ENCODE results near the gene IFITM5. TPM values are rescaled to one million over a fixed set of nuclear protein-coding genes. Genes with fewer than 3 reads are reported as not detected.

IFITM5 gene
- total RNA-seq, 8 experiments from 2014 or later, result 0.51 to 1.5 (median 1.1) TPM; not detected in 5

- H3K4me3 ChIP-seq, result no peak overlapping the region
- no peak overlapping the region for H3K27ac ChIP-seq
- no peak for ATAC-seq (replicated peaks in 6 of 8)
- WGBS, 10 experiments, result 75 to 100% (median 90%) methylated on average over 2 to 11 of the region's 27 CpGs; no CpG with 5 or more reads in 6 of the 10 experiments
- peaks cover 0 to 15% of the 10 kb centered on the region in 2 donors for H3K4me1 ChIP-seq (replicated peaks in 1 of 2)
- in situ Hi-C loops (cut with MboI; ENCODE audit: low pct_unique_long_range_greater_than_20kb in 2 of 9, low sequenced_read_pairs in 9 of 9, unreplicated experiment in 9 of 9), result no loop called here
Measured at GRCh38 chr11:293852-294661, 5.3 kb downstream of the IFITM5 start.

- ATAC-seq (replicated peaks in 6 of 8), result no peak
- Histone ChIP-seq H3K27ac (no peak overlapping the region), H3K4me1 (replicated peaks in 1 of 2) (peaks cover 0 to 15% of the 10 kb centered on the region in 2 donors), H3K4me3 (no peak overlapping the region)
- in situ Hi-C loops (cut with MboI; ENCODE audit: low pct_unique_long_range_greater_than_20kb in 2 of 9, low sequenced_read_pairs in 9 of 9, unreplicated experiment in 9 of 9), result no loop called here
- 70 to 100% (median 88%) methylated on average over 1 to 4 of the region's 18 CpGs; no CpG with 5 or more reads in 6 of the 10 experiments for WGBS, 10 experiments
Measured at GRCh38 chr11:293271-293851, 6.0 kb downstream of the IFITM5 start.

- ATAC-seq (replicated peaks in 6 of 8), result no peak
- Histone ChIP-seq H3K4me1 (replicated peaks in 1 of 2) (peaks cover 0 to 15% of the 10 kb centered on the region in 2 donors), H3K4me3 (no peak overlapping the region), H3K27ac (no peak overlapping the region)
- in situ Hi-C loops (cut with MboI; ENCODE audit: low pct_unique_long_range_greater_than_20kb in 2 of 9, low sequenced_read_pairs in 9 of 9, unreplicated experiment in 9 of 9), result no loop called here
- WGBS, 10 experiments, result 87 to 100% methylated on average over 4 to 6 of the region's 29 CpGs; no CpG with 5 or more reads in 8 of the 10 experiments
Measured at GRCh38 chr11:292211-293121, 6.9 kb downstream of the IFITM5 start.

- ATAC-seq (replicated peaks in 6 of 8), result peak in 4 of 8 experiments; percentile 14 to 68 (median 42)
- WGBS, 10 experiments, result 47 to 100% methylated on average over 1 to 5 of the region's 44 CpGs; no CpG with 5 or more reads in 8 of the 10 experiments
Measured at GRCh38 chr11:291281-292210, 7.8 kb downstream of the IFITM5 start.

GRCh38 chr11:290621-291231, 8.6 kb downstream of the IFITM5 start:
- H3K4me1 ChIP-seq (replicated peaks in 1 of 2), result peaks cover 0 to 15% of the 10 kb centered on the region in 2 donors
- no peak for ATAC-seq (replicated peaks in 6 of 8)
- no peak overlapping the region for H3K4me3 ChIP-seq
- WGBS, 10 experiments, result 81 to 95% (median 87%) methylated on average over 3 to 4 of the region's 13 CpGs; no CpG with 5 or more reads in 7 of the 10 experiments
- H3K27ac ChIP-seq, result no peak overlapping the region
- in situ Hi-C loops (cut with MboI; ENCODE audit: low pct_unique_long_range_greater_than_20kb in 2 of 9, low sequenced_read_pairs in 9 of 9, unreplicated experiment in 9 of 9), result no loop called here

More at GRCh38 chr11:291281-292210, 7.8 kb downstream of the IFITM5 start:
- H3K4me1 ChIP-seq (replicated peaks in 1 of 2), result peaks cover 0 to 15% of the 10 kb centered on the region in 2 donors
- no peak overlapping the region for H3K4me3 ChIP-seq
- in situ Hi-C loops (cut with MboI; ENCODE audit: low pct_unique_long_range_greater_than_20kb in 2 of 9, low sequenced_read_pairs in 9 of 9, unreplicated experiment in 9 of 9), result no loop called here
- no peak overlapping the region for H3K27ac ChIP-seq

- Histone ChIP-seq H3K27ac (no peak overlapping the region), H3K4me1 (replicated peaks in 1 of 2) (peaks cover 0 to 15% of the 10 kb centered on the region in 2 donors), H3K4me3 (no peak overlapping the region)
- in situ Hi-C loops (cut with MboI; ENCODE audit: low pct_unique_long_range_greater_than_20kb in 2 of 9, low sequenced_read_pairs in 9 of 9, unreplicated experiment in 9 of 9), result no loop called here
- peak in 4 of 8 experiments; percentile 1 to 42 (median 28) for ATAC-seq (replicated peaks in 6 of 8)
- WGBS, 10 experiments, result 86 to 96% methylated on average over 8 to 9 of the region's 48 CpGs; no CpG with 5 or more reads in 8 of the 10 experiments
Measured at GRCh38 chr11:289712-290620, 9.4 kb downstream of the IFITM5 start.

- H3K4me3 ChIP-seq, result no peak overlapping the region
- H3K27ac ChIP-seq, result no peak overlapping the region
- peaks cover 0 to 15% of the 10 kb centered on the region in 2 donors for H3K4me1 ChIP-seq (replicated peaks in 1 of 2)
- WGBS, 10 experiments, result 28% methylated on average over 5 of the region's 14 CpGs; no CpG with 5 or more reads in 9 of the 10 experiments
- in situ Hi-C loops (cut with MboI; ENCODE audit: low pct_unique_long_range_greater_than_20kb in 2 of 9, low sequenced_read_pairs in 9 of 9, unreplicated experiment in 9 of 9), result no loop called here
- peak in 6 of 8 experiments; percentile 4 to 44 (median 23) for ATAC-seq (replicated peaks in 6 of 8)
Measured at GRCh38 chr11:289398-289711, 10.0 kb downstream of the IFITM5 start.

GRCh38 chr11:288478-289397, 10.6 kb downstream of the IFITM5 start, which contains the start of gene PGGHG:
TSS of gene PGGHG (plus strand) at chr11:289126. CDS start at chr11:289817, 691 bp downstream.
- Histone ChIP-seq H3K27ac (no peak within 1 kb of the TSS), H3K4me1 (replicated peaks in 1 of 2) (peaks cover 0 to 15% of the 10 kb centered on the region in 2 donors), H3K4me3 (peak within 1 kb of the TSS; percentile 29 to 46 (median 36))
- peak; percentile 79 to 89 (median 80) for ATAC-seq (replicated peaks in 6 of 8)
- 0 to 14% (median 5%) methylated on average over 6 to 12 of the region's 112 CpGs; no CpG with 5 or more reads in 6 of the 10 experiments for WGBS, 10 experiments
- in situ Hi-C loops (cut with MboI; ENCODE audit: low pct_unique_long_range_greater_than_20kb in 2 of 9, low sequenced_read_pairs in 9 of 9, unreplicated experiment in 9 of 9), result no loop called here

- peaks cover 0 to 15% of the 10 kb centered on the region in 2 donors for H3K4me1 ChIP-seq (replicated peaks in 1 of 2)
- ATAC-seq (replicated peaks in 6 of 8), result no peak
- WGBS, 10 experiments, result 0 to 60% (median 15%) methylated on average over 1 to 16 of the region's 41 CpGs; no CpG with 5 or more reads in 5 of the 10 experiments
- in situ Hi-C loops (cut with MboI; ENCODE audit: low pct_unique_long_range_greater_than_20kb in 2 of 9, low sequenced_read_pairs in 9 of 9, unreplicated experiment in 9 of 9), result no loop called here
- H3K27ac ChIP-seq, result no peak overlapping the region
- H3K4me3 ChIP-seq, result peak overlapping the region in 4 of 5 donors; percentile 29 to 46 (median 38)
Measured at GRCh38 chr11:287821-288477, 11.4 kb downstream of the IFITM5 start.
